GM21737 (cell line): ENCODE data around the gene KBTBD12.
"Not testable (repeated sequence)": the region's sequence is repeated elsewhere in the genome, so short reads cannot be mapped to it uniquely, and the experiment has no call there.

Experiments used
- ATAC-seq: cut with Tn5 transposase; IDR thresholded peaks from one replicate; pipeline ENCODE4 v1.9.1; 2021; ENCODE audit warnings: mild to moderate bottlenecking, moderate library complexity; ENCODE audit not compliant: unreplicated experiment

KBTBD12 gene

DNA sequence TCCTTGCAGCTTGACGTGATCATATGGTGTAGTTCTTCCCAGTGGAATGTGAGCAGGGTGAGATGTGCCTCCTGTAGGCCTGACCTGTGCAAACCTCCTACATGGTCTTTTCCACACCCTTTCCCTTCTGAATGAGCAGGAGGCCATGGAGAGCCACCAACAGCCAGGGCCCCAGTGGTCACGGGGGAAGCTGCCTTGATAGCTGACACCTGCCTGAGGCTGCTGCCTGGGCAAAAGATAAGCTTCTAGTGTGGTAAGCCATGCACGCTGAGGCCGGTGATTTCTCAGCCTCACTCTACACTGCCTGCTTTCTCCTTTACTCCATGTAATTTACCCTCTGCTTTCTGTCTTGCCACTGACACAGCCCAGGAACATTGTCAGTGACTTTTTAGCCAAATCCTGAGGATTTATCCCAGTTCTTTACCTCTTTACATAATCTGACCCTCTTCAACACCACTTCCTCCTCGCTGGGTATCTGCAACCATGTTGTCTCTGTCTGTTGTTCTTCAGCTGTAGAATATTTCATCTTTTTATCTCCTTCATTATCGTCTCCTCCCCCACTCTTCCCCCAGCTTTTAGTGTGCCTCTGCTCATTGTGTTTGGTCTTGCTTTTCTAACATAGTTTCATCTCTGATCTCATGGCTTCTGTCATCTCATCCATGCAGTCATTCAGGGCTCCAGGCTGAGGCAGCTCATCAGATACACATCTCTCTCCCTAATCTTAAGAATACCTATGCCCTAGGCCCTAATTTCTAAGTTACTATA is 11.2 kb upstream of the KBTBD12 start:
- ATAC-seq = no peak

DNA sequence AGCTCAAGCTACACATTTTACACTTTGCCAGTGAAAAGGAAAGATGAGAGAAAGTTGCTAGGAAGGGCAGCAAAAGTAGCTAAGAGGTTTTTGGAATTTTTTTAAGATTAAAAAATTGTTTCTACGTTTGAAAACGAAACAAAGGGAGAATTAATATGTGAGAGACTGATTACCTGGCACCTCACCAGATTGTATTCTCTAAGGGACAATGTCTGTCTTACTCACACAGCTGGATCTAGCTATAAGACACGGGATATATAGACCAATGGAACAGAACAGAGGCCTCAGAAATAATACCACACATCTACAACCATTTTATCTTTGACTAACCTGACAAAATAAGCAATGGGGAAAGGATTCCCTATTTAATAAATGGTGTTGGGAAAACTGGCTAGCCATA is 9.5 kb upstream of the KBTBD12 start:
- no peak for ATAC-seq

- not testable (repeated sequence) for ATAC-seq
Measured at GRCh38 chr3:127906653-127907052, 8.4 kb upstream of the KBTBD12 start.

GRCh38 chr3:127908202-127908601 is 6.8 kb upstream of the KBTBD12 start:
- ATAC-seq = no peak

GRCh38 chr3:127908951-127909350 is 6.1 kb upstream of the KBTBD12 start:
- no peak for ATAC-seq

- no peak for ATAC-seq
Measured at GRCh38 chr3:127909646-127910045, 5.4 kb upstream of the KBTBD12 start.

GRCh38 chr3:127911421-127911931 is 3.6 kb upstream of the KBTBD12 start:
- no peak for ATAC-seq

DNA sequence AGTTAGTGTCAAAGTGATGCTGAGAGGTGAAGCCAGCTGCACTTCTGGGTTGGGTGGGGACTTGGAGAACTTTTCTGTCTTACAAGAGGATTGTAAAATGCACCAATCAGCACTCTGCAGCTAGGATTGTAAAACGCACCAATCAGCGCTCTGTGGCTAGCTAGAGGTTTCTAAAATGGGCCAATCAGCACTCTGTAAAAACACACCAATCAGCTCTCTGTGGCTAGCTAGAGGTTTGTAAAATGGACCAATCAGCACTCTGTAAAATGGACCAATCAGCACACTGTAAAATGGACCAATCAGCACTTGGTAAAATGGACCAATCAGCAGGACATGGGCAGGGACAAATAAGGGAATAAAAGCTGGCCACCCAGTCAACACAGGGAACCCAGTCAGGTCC is 1.2 kb upstream of the KBTBD12 start:
- ATAC-seq = not testable (repeated sequence)

DNA sequence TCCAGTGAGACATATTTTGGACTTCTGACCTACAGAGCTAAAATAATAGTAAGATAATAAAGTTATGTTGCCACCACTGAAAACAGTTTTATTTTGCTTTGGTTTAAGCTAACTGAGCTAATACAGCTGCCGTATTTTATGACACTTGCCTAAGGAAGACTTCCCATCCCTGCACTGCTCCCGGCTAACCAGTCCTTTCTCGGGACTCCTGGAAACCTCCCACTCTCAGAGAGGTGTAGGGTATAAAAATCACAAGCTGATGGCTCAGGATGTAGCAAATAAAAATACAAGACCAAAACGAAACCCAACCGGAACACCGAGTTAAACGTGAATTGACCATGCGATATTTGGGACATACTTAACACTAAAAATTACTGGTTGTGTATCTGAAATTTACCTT is 448 bp upstream of the KBTBD12 start:
- ATAC-seq = no peak

- no peak for ATAC-seq
Measured at GRCh38 chr3:127915937-127916493, 983 bp downstream of the KBTBD12 start.

DNA sequence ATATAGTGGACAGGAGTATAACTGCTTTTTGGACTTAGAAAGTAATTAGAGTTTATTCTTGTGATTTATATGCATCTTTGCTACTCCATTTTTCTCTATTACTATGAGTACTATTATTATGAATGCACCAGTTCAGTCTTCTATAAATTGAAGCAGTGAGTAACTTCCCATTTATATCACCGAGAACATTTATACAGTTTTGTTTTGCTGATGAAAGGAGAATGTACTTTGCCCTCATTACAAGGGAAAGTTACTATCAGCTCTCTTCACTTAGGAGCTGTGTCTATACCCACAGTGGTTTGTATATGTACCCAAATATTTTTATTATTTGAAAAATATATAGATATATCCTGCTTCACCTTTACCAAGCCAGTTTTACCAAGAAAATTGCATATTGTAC is 5.7 kb downstream of the KBTBD12 start:
- no peak for ATAC-seq

GRCh38 chr3:127923611-127924010 is 8.6 kb downstream of the KBTBD12 start:
- ATAC-seq = no peak

GRCh38 chr3:127925384-127925783 is 10.4 kb downstream of the KBTBD12 start:
- ATAC-seq = no peak

DNA sequence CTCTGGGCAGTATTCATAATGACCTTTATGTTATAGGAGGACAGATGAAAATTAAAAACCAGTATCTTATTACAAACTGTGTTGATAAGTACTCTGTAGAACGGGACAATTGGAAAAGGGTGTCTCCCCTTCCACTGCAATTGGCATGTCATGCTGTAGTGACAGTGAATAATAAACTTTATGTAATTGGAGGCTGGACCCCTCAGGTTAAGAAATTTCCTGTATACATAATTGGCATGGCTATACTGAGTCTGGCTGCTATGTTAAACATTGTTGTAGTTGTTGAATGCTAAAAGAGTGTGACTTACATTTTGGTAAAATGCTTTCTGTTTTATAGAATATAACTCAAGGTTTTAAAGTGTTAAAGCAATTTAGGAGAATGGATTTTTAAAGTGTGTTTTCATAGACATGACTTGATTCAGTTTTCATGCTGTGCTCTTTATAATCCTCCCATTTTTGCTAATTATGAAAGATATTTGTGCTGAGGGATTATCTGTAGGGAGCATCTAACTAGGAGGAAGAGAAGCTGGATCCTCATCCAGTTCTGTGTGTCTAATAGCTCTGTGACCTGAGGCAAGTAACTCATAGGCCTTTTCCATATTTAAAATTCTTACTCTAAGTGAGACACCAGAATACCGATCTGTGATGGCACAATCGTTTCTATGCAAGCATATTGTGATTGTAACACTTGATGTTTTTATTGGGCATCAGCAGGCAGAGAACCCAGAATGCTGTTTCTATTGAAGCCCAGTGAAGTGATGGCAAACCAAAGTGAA is 13.0 kb downstream of the KBTBD12 start:
- no peak for ATAC-seq

DNA sequence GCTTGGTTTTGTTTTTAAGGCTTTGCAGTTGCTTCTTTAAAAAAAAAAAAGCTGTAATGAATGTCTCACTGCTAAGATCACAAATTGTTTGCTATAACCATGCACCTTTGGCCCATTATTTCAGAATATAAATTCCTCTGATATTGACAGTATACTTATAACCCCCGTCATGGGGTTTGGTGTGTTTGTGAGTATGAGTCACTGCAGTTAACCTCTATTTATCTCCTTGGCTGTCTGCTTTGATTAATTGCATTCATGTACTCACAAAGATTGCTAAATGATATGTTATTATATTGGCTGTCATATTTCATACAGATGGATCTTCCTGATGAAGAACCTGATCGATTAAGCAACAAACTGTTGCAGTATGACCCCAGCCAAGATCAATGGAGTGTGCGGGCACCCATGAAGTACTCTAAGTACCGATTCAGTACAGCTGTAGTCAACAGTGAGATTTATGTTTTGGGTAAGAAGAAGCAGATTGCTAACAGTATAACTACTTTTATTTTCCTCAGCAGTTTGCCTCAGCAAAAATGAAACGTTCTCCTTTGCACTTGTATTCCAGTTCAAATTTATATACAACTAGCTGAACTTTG is 14.9 kb downstream of the KBTBD12 start:
- ATAC-seq = no peak

DNA sequence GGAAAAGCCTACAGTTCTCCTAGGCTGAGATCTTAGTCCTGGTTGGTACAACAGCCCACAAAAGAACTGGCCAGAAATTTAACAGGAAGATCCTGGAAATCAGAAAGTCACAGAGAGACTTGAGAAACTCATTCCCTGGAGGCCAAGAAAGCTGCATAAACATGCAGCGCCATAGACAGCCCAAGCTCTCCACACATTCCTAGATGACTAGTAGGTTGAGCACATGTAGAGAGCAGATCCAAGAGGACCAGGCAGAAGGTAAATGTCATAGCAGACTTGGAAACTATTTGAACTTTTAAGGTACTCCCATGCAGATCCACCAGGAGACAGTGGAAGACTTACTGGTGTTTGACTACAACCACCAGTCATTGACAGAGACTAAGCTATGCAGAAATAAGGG is 18.4 kb downstream of the KBTBD12 start:
- no peak for ATAC-seq

DNA sequence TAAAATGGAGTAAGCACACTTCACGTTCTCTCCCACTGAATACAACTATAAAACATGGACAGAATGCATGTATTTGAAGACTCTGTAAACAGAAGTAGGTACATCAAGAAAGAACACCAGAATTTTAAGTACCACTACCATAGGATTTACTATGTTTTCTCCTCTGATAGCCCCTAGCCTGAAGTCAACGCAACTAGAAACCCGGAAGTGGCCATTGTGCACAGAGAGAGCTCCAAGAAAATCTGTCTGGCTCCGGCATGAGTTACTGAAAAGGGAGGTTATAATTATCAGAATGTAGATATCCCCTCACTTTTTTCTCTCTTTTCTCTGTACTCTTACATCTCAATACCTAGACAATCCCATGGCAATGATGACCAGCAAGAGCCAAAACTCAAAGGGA is 23.8 kb downstream of the KBTBD12 start:
- ATAC-seq = no peak

GRCh38 chr3:127940116-127940515 is 25.1 kb downstream of the KBTBD12 start:
- ATAC-seq = no peak

- no peak for ATAC-seq
Measured at GRCh38 chr3:127942613-127943012, 27.6 kb downstream of the KBTBD12 start.

- ATAC-seq = no peak
Measured at GRCh38 chr3:127948211-127948610, 33.2 kb downstream of the KBTBD12 start.

GRCh38 chr3:127949446-127950055 is 34.5 kb downstream of the KBTBD12 start:
- ATAC-seq = no peak
